GM12801 (cell line): ENCODE measurements around the gene COQ10A.

Experiments used
- CTCF ChIP-seq: IDR thresholded peaks from one replicate; pipeline ENCODE4 v1.5.1; 2011; ENCODE audit warnings: control low read depth; ENCODE audit not compliant: insufficient read length; ENCODE audit errors: extremely low read depth

The COQ10A gene

DNA sequence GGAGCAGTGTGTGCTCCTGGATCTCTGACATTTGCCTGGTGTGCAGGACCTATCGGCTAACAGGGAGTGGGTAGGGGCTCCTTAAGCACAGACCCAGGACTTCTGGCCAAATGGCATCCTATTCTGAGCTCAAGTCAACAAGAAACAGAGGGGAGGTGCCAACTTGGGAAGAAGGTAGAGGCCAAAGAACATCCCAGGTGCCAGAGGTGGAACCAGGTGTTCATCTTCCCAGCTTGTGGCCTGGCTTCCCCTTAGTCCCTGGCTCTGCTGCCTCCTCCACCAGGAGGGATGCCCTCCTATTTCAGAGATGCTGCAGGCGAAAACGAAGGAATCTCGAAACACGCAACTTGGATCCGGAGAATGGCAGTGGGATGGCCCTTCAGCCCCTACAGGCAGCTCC is 30.7 kb upstream of the COQ10A start:
- TF ChIP-seq CTCF = no peak

DNA sequence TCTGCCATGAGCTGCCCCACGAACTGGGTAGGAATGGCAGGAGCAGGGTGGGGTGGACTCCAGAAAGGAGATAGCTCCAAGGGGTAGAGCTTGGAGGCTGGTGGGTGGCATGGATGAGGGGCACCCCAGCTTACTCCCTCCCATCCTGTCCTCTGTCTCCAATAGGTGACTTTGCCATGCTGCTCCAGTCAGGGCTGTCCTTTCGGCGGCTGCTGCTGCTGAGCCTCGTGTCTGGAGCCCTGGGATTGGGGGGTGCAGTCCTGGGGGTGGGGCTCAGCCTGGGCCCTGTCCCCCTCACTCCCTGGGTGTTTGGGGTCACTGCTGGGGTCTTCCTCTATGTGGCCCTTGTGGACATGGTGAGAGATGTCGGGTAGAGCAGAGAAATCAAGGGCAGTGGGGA is 29.8 kb upstream of the COQ10A start:
- TF ChIP-seq CTCF = no peak

DNA sequence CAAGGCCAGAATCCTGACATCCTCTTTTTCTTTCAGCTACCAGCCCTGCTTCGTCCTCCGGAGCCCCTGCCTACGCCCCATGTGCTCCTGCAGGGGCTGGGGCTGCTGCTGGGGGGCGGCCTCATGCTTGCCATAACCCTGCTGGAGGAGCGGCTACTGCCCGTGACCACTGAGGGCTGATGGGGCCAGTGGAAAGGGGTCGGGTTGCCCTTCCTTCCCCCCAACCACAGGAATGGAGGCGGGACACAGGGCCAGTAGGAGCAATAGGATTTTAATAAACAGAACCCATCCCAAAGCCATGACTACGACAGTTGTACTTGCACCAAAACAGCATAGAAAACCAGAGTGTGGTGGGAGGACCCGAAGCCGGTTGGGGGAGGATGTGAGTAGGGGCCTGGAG is 29.2 kb upstream of the COQ10A start:
- TF ChIP-seq CTCF = no peak

DNA sequence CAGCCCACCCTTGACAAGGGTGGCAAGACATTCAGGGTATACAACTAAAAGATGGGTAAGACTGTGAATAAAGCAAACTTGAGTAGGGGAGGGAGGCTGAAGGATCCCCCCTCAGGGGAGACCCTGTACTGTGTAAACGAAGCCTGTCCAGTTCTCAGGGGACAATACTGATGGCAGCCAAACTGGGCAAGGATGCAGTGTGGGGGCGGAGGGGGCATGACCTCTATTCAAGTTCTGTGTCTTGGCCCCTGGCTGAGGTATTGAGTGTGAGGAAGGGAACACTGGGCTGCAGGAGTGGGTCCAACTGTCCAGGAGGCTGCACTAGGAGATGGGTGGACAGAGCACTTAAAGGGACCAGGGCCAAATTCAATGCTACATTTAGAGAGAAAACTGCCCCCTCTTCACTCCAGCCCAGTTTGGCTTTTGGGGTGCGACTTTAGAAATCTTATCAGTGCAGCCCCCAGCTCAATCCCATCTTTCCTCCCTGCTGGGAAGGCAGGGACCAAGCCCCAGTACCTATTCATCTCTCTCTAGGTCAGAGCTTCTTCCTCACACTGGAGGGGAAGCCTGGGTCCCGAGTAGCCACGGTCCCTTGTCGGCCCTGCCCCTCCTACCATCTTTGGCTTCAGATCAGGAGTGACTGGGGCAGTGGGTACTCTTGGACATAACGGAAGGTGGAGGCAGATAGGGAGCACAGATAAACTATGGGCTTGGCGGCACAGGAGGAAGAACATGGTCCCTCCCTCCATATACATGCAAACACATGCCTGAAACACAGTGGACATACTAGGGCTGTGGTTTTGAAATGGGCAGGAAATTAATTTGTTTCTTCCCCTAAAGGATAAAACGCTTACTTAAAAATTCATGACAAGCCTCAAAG is 25.1 kb upstream of the COQ10A start:
- no peak for TF ChIP-seq CTCF

GRCh38 chr12:56242986-56243385 is 23.8 kb upstream of the COQ10A start:
- no peak for TF ChIP-seq CTCF

GRCh38 chr12:56243731-56244181 is 23.0 kb upstream of the COQ10A start:
- TF ChIP-seq CTCF = no peak

GRCh38 chr12:56244494-56244893 is 22.2 kb upstream of the COQ10A start:
- TF ChIP-seq CTCF = no peak

GRCh38 chr12:56247923-56248322 is 18.8 kb upstream of the COQ10A start:
- no peak for TF ChIP-seq CTCF
